ENCODE measurements around the gene CES2.
A peak's percentile ranks its signal among the peaks of the same experiment; 100 is the strongest.
"Not testable (repeated sequence)": the region's sequence is repeated elsewhere in the genome, so short reads cannot be mapped to it uniquely, and the experiment has no call there.

The CES2 gene, protein sequence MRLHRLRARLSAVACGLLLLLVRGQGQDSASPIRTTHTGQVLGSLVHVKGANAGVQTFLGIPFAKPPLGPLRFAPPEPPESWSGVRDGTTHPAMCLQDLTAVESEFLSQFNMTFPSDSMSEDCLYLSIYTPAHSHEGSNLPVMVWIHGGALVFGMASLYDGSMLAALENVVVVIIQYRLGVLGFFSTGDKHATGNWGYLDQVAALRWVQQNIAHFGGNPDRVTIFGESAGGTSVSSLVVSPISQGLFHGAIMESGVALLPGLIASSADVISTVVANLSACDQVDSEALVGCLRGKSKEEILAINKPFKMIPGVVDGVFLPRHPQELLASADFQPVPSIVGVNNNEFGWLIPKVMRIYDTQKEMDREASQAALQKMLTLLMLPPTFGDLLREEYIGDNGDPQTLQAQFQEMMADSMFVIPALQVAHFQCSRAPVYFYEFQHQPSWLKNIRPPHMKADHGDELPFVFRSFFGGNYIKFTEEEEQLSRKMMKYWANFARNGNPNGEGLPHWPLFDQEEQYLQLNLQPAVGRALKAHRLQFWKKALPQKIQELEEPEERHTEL

DNA sequence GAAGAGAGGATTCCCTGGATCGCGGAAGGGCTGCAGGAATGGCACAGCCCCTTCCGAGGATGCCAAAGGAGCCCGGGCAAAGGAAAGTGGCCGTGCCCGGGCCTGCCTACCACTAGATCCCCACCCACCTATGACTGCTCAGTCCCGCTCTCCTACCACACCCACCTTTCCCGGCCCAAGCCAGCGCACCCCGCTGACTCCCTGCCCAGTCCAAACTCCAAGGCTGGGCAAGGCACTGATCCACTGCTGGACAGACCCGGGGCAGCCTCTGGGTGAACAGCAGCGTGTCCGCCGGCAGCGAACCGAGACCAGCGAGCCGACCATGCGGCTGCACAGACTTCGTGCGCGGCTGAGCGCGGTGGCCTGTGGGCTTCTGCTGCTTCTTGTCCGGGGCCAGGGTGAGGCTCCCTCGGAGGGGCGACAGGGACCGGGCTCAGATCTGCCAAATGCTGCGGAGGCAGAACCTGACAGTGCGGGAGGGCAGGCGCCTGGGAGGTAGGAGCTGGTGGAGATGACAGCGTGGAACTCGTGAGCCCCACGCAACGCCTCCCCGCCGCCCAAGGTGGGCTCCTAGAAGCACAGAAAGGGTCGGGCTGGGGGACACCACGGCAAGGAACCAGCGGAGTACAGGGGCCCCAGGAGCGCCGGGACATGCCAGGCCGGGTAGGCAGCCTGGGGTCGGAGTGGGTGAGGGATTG is at the start of gene CES2:
TSS of gene CES2 (plus strand) at position 203 of the 698 bp plus-strand sequence. CDS start at position 323, 120 bp downstream.
- no peak for DNase-seq

- no peak for DNase-seq
Measured at GRCh38 chr16:66886321-66886720, 49.0 kb upstream of the CES2 start.

- DNase-seq: no peak
Measured at GRCh38 chr16:66886914-66887313, 48.4 kb upstream of the CES2 start.

- no peak for DNase-seq
Measured at GRCh38 chr16:66888647-66889615, 46.4 kb upstream of the CES2 start.

DNA sequence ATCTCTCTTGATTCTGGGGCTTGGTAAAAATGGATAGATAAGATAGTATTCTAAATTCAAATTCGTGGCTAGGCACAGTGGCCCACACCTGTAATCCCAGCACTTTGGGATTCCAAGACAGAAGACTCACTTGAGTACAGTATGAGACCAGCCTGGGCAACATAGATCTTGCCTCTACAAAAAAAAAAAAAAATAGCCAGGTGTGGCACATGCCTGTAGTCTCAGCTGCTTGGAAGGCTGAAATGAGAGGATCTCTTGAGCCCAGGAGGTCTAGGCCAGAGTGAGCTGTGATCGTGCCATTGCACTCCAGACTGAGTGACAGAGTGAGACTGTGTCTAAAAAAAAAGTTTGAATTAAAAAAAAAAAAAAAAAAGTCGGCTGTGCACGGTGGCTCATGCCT is 45.7 kb upstream of the CES2 start:
- no peak for DNase-seq

GRCh38 chr16:66890799-66891198 is 44.5 kb upstream of the CES2 start:
- DNase-seq: no peak

DNA sequence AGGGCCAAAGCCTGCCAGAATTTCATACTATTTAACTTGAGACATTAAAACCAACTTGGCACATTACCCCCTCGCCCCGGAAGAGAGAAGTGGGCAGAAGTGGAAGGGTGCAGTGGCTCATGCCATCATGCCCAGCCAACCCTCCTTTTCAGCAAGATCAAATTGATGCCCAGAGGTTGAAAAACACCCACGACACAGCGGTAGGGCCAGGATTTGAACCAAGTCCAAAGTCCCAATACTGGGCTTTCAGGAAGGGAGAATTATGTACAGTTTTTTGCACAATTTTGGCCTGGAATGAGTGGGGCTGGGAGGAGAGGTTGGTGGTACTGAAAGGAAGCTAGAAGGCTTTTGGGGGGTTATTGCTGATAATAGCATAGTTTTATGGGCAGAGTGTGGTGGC is 44.0 kb upstream of the CES2 start:
- DNase-seq: no peak

GRCh38 chr16:66891797-66892196 is 43.5 kb upstream of the CES2 start:
- no peak for DNase-seq

GRCh38 chr16:66894055-66894454 is 41.3 kb upstream of the CES2 start:
- DNase-seq: no peak

DNA sequence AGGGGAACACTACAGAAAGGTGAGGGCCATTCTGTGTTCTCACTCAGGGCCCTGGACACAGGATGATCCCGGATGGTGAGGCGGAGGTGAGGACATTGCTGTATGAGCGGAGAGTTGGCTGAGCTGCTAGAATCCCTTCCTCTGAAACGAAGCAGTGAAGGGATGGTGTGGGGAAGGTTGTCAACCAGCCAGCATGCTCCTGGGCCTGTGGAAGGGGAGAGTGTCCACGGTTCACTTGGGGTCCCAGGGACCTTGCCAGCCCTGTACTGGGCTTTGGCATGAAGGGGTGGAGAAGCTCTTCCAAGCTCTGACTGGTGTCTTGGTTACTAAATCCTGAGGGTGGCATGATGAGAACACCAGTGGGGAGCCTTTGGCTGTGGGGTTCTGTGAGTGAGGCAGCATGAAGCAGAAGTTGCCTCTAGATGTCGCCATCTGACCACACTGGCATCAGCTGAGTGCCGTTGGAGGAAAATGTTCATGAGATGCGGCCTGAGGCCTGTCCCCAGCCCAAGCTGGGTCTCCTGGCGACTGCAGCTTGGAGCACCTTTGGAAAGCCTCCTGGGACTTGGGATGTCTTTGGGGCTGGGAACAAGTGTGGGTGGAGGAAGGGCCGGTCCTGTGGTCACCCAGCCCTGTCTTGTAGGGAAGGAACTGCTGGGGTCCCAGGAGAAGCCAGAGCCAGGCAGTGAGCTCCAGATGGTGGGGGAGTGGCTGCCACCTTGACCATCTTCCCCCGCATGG is 40.2 kb upstream of the CES2 start:
- peak; percentile 7 for DNase-seq

DNA sequence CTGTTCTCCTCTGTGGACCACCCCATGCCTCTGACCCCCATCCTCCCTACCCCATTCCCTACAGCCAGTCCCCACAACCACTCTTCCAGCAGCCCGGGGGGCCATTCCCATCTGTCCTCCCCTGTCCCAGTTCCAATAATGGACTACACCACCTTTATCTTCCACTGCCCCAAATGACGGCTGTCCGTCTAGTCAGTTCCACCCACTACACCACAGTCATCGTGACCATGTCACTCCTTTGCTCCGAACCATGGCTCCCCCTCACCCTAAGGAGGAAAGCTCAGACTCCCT is 39.7 kb upstream of the CES2 start:
- DNase-seq: no peak

DNA sequence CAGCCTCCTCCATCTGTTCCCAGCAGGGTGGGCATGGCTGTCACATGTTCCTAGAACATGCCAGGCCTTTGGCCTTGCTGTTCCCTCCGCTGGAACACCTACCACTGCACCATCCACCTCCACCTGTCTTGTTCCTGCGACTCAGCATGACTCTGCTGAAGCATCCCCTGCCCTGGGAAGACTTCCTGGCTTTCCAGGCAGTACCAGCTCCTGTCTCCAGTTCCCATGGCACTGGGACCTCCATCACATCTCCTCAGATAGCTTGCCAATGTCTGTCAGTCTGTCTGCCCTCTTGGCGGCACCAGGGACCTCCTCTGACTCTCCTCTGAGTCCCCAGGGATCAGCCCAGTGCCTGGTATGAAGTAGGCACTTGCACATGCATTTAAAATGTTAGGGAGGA is 39.3 kb upstream of the CES2 start:
- DNase-seq: no peak

DNA sequence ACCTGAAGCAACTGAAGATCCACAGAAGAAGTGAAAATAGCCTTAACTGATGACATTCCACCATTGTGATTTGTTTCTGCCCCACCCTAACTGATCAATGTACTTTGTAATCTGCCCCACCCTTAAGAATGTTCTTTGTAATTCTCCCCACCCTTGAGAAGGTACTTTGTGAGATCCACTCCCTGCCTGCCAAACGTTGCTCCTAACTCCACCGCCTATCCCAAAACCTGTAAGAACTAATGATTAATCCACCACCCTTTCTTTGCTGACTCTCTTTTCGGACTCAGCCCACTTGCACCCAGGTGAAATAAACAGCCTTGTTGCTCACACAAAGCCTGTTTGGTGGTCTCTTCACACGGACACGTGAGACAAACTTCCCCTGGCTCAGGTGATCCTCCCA is 38.6 kb upstream of the CES2 start:
- DNase-seq: not testable (repeated sequence)

DNA sequence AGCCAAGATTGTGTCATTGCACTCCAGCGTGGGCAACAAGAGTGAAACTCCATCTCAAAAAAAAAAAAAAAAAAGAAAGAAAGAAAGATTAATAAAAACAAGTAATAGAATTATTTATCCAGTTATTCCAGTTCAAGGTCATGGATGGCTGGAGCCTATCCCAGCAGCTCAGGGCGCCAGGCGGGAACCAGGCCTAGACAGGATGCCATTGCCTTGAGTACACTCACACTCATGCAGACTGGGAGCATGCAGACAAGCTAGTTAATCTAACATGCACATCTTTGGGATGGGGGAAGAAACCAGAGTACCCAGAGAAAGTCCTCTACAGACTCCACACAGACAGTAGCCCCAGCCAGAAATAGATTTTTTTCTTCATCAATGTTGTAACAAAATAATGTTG is 37.1 kb upstream of the CES2 start:
- no peak for DNase-seq

DNA sequence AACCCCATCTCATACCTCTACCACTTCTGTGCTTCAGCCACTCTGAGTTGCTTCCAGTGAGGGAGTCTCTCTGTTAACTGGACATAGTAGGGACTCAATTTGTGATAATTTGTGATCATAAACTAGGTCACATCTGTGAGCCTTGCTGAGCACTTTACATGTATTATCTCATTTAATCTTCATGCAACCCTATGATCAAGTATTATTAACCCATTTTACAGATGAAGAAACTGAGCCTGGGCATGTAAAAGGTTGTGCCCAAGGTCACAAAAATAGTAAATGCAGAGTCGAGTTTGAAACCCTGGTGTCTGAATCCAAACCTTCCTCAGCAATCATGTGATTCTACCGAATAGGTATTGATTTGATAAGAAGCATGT is 36.4 kb upstream of the CES2 start:
- no peak for DNase-seq

GRCh38 chr16:66899310-66899944 is 35.9 kb upstream of the CES2 start:
- no peak for DNase-seq

- peak; percentile 29 for DNase-seq
Measured at GRCh38 chr16:66899945-66900710, 35.2 kb upstream of the CES2 start.

- DNase-seq: no peak
Measured at GRCh38 chr16:66900721-66901441, 34.4 kb upstream of the CES2 start.

DNA sequence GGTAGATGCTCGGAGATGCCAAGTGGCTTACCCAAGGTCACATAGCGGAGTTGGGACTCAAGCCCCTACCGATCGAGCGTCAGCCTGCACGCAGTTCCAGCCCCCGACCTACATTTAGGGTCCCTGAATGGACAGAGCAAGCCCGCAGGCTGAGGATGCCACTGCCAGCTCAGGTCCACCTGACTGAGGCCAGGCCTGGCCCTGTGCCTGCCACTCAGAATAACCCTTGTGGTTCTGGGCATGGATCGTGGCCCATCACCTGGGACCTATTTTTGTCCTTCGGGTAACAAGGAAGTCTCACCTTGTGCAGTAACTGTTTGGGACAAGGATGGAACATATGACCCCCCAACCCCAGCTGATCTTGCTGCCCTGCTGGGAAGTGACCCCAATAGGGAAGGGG is 33.7 kb upstream of the CES2 start:
- no peak for DNase-seq

Data from NCI-H345 (cell line).